Neutrophil (primary cell): ENCODE data around the gene TMEM132D.

Source experiments
- H3K27ac ChIP-seq: fragments of 200-600 bp; sonication (generic); 2 replicates; pipeline ENCODE4 v1.5.1; 2016; ENCODE audit warnings: mild to moderate bottlenecking, moderate library complexity
- H3K27me3 ChIP-seq: fragments of 200-600 bp; sonication (generic); 2 replicates; pipeline ENCODE4 v1.6.0; 2016; ENCODE audit warnings: mild to moderate bottlenecking
- H3K36me3 ChIP-seq: fragments of 200-600 bp; sonication (generic); 2 replicates; pipeline ENCODE4 v1.5.1; 2017
- H3K4me1 ChIP-seq, 2 experiments: fragments of 200-600 bp in 1 of 2; sonication (generic) in 1 of 2; 1 replicate in 1 of 2; 2 replicates in 1 of 2; pipeline versions ENCODE4 v1.5.1 to v1.6.1; 2013 to 2016; ENCODE audit warnings: low read depth in 1 of 2, low read length in 1 of 2, mild to moderate bottlenecking in 1 of 2, moderate library complexity in 1 of 2; ENCODE audit not compliant: control insufficient read depth in 1 of 2, insufficient read depth in 1 of 2
- H3K4me3 ChIP-seq, 2 experiments: fragments of 200-600 bp in 1 of 2; sonication (generic) in 1 of 2; 1 replicate in 1 of 2; 2 replicates in 1 of 2; pipeline ENCODE4 v1.5.1; 2013 to 2016; ENCODE audit warnings: low read depth in 1 of 2, low read length in 1 of 2, mild to moderate bottlenecking in 1 of 2, moderate library complexity in 1 of 2
- H3K9me3 ChIP-seq: fragments of 200-600 bp; sonication (generic); 2 replicates; pipeline ENCODE4 v1.5.1; 2016
- CTCF ChIP-seq: fragments of 200-600 bp; sonication (generic); IDR thresholded peaks from 2 replicates; pipeline ENCODE4 v1.5.1; 2016; ENCODE audit warnings: antibody characterized with exemption

The TMEM132D gene

GRCh38 chr12:129675947-129676346 lies 227.9 kb downstream of the TMEM132D start:
- TF ChIP-seq CTCF: no peak
- Histone ChIP-seq H3K36me3 (no peaks in the 10 kb centered on the region), H3K9me3 (no peaks in the 10 kb centered on the region), H3K27me3 (no peaks in the 10 kb centered on the region), H3K27ac (no peak overlapping the region), H3K4me1 (no peaks in the 10 kb centered on the region), H3K4me3 (no peak overlapping the region)

GRCh38 chr12:129675496-129675895 lies 228.3 kb downstream of the TMEM132D start:
- no peaks in the 10 kb centered on the region for H3K36me3 ChIP-seq
- no peak for TF ChIP-seq CTCF
- H3K4me3 ChIP-seq: no peak overlapping the region
- no peaks in the 10 kb centered on the region for H3K27me3 ChIP-seq
- H3K4me1 ChIP-seq: no peaks in the 10 kb centered on the region
- H3K9me3 ChIP-seq: no peaks in the 10 kb centered on the region
- no peak overlapping the region for H3K27ac ChIP-seq

DNA sequence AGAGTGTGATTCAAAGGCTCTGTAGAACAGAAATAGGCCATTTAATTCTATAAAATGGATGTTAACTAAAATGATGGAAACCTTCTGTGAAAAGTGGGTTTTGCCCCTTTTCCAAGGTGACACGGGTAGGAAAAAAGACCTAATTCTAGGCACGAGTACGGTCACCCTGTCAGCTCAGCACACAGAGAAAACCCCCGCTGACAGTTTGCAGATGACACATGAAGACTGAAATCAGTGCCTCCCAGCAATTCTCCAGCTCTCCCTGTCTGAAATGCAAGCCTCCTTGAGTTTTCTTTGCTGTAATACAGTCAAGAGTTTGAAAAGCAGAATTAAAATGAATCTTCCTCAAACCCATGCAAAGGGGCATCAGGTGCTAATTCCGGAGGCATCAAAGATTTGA lies 230.0 kb downstream of the TMEM132D start:
- Histone ChIP-seq H3K9me3 (no peaks in the 10 kb centered on the region), H3K4me1 (no peaks in the 10 kb centered on the region), H3K27me3 (no peaks in the 10 kb centered on the region), H3K36me3 (no peaks in the 10 kb centered on the region), H3K4me3 (no peak overlapping the region), H3K27ac (no peak overlapping the region)
- TF ChIP-seq CTCF: no peak

DNA sequence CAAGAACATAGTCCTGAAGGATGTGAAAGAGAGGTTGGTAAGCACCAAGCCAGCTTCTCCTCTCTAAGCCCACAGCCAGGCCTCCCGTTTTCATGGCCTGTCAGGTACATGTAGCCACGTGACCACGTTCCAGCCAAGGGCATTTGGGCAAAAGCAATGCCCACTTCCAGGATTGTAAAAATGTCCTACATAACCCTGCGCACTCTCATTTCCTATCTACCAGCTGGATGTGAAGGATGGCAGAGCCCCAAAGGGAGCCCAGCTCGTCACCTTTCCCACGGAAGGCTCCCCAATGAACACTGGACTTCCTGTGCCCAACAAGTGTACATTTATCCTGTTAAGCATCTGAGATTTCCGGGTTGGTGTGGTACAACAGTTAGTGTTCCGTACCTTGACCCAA lies 231.7 kb downstream of the TMEM132D start:
- Histone ChIP-seq H3K27ac (no peak overlapping the region), H3K4me1 (no peaks in the 10 kb centered on the region), H3K27me3 (no peaks in the 10 kb centered on the region), H3K4me3 (no peak overlapping the region), H3K36me3 (no peaks in the 10 kb centered on the region), H3K9me3 (no peaks in the 10 kb centered on the region)
- TF ChIP-seq CTCF: no peak

DNA sequence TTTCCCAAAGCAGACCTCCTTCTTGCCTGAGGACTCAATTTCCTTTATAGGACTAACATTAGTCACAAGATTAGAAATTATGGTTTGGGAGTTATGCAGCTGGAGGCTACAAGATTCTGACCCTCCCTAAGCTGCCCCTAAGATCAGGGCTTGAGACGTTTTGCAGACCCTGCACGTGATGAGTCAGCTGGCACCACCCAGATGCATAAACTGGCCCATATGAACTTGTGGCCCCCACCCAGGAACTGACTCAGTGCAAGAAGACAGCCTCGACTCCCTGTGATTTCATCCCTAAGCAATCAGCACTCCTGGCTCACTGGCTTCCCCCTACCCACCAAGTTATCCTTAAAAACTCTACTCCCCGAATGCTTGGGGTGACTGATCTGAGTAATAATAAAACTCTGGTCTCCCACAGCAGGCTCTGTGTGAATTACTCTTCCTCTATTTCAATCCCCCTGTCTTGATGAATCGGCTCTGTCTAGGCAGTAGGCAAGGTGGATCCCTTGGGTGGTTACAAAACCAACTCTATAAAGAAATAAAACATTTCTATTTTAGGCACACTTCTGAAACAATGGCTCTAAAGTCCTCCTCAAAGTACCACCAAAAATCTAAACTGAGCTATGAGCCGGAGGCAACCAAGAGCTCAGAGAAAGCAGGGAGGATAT lies 233.4 kb downstream of the TMEM132D start:
- H3K9me3 ChIP-seq: no peaks in the 10 kb centered on the region
- no peaks in the 10 kb centered on the region for H3K36me3 ChIP-seq
- H3K27ac ChIP-seq: no peak overlapping the region
- H3K27me3 ChIP-seq: no peaks in the 10 kb centered on the region
- H3K4me1 ChIP-seq: no peaks in the 10 kb centered on the region
- H3K4me3 ChIP-seq: no peak overlapping the region
- TF ChIP-seq CTCF: no peak
